ENCODE data around the gene ADAM11.
"Not testable (repeated sequence)": the region's sequence is repeated elsewhere in the genome, so short reads cannot be mapped to it uniquely, and the experiment has no call there.

ADAM11 gene

GRCh38 chr17:44738214-44738906 is 20.4 kb upstream of the ADAM11 start:
- in situ Hi-C loops (cut with HindIII; ENCODE audit: low sequenced_read_pairs) = no loop called here
- peak; percentile 9 for DNase-seq (ENCODE audit: low read depth, low spot score)
- TF ChIP-seq CTCF (IDR thresholded peaks at IDR 0.05; ENCODE audit: low read depth, low read length) = no peak
- no peak overlapping the region for H3K4me3 ChIP-seq (ENCODE audit: low read depth, low read length)

- H3K4me3 ChIP-seq (ENCODE audit: low read depth, low read length) = no peak overlapping the region
- TF ChIP-seq CTCF (IDR thresholded peaks at IDR 0.05; ENCODE audit: low read depth, low read length) = no peak
- no peak for DNase-seq (ENCODE audit: low read depth, low spot score)
- in situ Hi-C loops (cut with HindIII; ENCODE audit: low sequenced_read_pairs) = no loop called here
These were observed 17.5 kb upstream of the ADAM11 start for GRCh38 chr17:44741316-44741715.

- in situ Hi-C loops (cut with HindIII; ENCODE audit: low sequenced_read_pairs) = no loop called here
These were observed 13.5 kb upstream of the ADAM11 start for GRCh38 chr17:44745301-44745700.

DNA sequence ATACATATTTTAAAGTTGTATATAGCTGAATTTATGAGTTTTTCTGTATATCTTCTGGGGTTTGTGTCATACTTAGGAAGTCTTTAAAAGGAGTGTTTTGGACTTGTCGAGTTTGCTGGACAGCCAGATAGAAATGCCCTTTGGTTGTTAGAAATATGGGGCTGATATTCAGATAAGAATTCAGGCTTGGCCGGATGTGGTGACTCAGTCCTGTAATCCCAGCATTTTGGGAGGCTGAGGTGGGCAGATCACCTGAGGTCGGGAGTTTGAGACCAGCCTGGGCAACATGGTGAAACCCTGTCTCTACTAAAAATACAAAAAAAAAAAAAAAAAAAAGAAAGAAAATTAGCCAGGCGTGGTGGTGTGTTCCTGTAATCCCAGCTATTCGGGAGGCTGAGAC is 13.1 kb upstream of the ADAM11 start:
- in situ Hi-C loops (cut with HindIII; ENCODE audit: low sequenced_read_pairs); DNase-seq (ENCODE audit: low read depth, low spot score); H3K4me3 ChIP-seq (ENCODE audit: low read depth, low read length): not testable (repeated sequence)

More at GRCh38 chr17:44745301-44745700, 13.5 kb upstream of the ADAM11 start:
- DNase-seq (ENCODE audit: low read depth, low spot score) = no peak
- no peak overlapping the region for H3K4me3 ChIP-seq (ENCODE audit: low read depth, low read length)
- TF ChIP-seq CTCF (IDR thresholded peaks at IDR 0.05; ENCODE audit: low read depth, low read length) = no peak

- no peak overlapping the region for H3K4me3 ChIP-seq (ENCODE audit: low read depth, low read length)
- in situ Hi-C loops (cut with HindIII; ENCODE audit: low sequenced_read_pairs) = no loop called here
- TF ChIP-seq CTCF (IDR thresholded peaks at IDR 0.05; ENCODE audit: low read depth, low read length) = no peak
- DNase-seq (ENCODE audit: low read depth, low spot score) = peak; percentile 8
These were observed 11.2 kb upstream of the ADAM11 start for GRCh38 chr17:44747566-44747965.

GRCh38 chr17:44749076-44749979 is 9.5 kb upstream of the ADAM11 start:
- H3K4me3 ChIP-seq (ENCODE audit: low read depth, low read length) = no peak overlapping the region
- in situ Hi-C loops (cut with HindIII; ENCODE audit: low sequenced_read_pairs) = no loop called here
- no peak for DNase-seq (ENCODE audit: low read depth, low spot score)
- no peak for TF ChIP-seq CTCF (IDR thresholded peaks at IDR 0.05; ENCODE audit: low read depth, low read length)

DNA sequence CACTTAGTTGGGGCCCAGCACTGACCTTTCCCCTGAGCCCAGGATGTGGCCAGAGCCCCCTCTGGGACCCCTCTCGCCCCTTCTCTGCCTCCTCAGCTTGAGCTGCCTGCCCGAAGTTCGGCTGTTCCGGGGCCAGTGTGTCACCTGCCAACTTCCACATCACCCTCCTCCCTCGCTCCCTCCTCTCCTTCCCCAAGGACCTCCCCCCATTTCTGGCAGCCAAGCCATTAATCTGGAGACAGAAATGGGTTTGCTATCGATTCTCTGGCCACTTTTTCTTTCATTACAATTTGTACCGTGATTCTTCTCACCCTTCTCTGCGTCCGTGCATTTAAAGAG is 8.8 kb upstream of the ADAM11 start:
- in situ Hi-C loops (cut with HindIII; ENCODE audit: low sequenced_read_pairs) = no loop called here

More for the DNA sequence above, 8.8 kb upstream of the ADAM11 start:
- H3K4me3 ChIP-seq (ENCODE audit: low read depth, low read length) = no peak overlapping the region
- TF ChIP-seq CTCF (IDR thresholded peaks at IDR 0.05; ENCODE audit: low read depth, low read length) = no peak
- no peak for DNase-seq (ENCODE audit: low read depth, low spot score)

All from astrocyte of the spinal cord (primary cell).